ENCODE results near the gene IRF8. TPM values are rescaled to one million over a fixed set of nuclear protein-coding genes. Genes with fewer than 3 reads are reported as not detected.

The IRF8 gene
- total RNA-seq, 1 experiment from 2014 or later = 0.28 TPM

DNA sequence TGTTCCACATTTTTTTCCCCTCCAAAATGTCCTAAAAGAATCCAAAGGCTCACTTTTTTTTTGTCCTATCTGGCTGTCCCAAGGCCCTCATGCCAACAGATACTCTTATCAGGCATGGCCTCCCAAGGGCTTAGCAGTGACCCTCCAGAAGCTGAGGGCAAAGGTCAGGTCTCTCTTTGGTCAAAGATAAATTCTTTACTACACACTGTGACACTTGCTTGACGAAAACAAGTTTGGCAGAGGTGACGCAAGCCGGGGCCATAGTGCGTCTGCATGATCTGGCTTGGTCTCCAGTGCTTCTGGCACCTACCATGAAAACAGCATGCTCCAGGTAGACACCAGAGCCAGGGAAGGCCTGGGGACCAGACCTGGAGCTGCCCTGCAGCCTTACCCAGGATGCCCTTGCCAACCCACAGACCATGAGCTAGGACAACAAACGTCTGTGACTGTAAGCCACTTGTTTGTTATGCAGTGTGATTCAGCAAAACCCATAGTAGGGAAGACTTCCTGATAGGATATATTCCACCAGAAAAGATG, 48.5 kb upstream of the IRF8 start:
- Histone ChIP-seq H2AK5ac (ENCODE audit: insufficient read length, low read length) (no peak overlapping the region), H2BK12ac (ENCODE audit: insufficient read length, low read depth, low read length) (no peak overlapping the region), H3K4me2 (ENCODE audit: insufficient read depth, insufficient read length, low read length) (no peak overlapping the region), H3K56ac (ENCODE audit: insufficient read length, low read depth, low read length) (no peak overlapping the region), H2BK120ac (ENCODE audit: low read depth, low read length, poor library complexity, severe bottlenecking) (no peak overlapping the region), H3K79me2 (ENCODE audit: insufficient read depth, low read length) (no peaks in the 10 kb centered on the region), H3K4me1 (ENCODE audit: insufficient read depth, low read length) (no peaks in the 10 kb centered on the region), H3K4ac (ENCODE audit: low read depth, low read length) (no peak overlapping the region), H3K23ac (ENCODE audit: insufficient read length, low read depth, low read length) (no peak overlapping the region), H2AFZ (ENCODE audit: low read length) (no peak overlapping the region), H4K20me1 (ENCODE audit: control insufficient read depth, insufficient read depth, insufficient read length) (no peaks in the 10 kb centered on the region), H3K23me2 (ENCODE audit: insufficient read length, low read depth, low read length, poor library complexity, severe bottlenecking) (no peaks in the 10 kb centered on the region), H4K5ac (ENCODE audit: insufficient read length, low read depth, low read length) (no peak overlapping the region), H2BK15ac (ENCODE audit: low read depth, low read length) (no peak overlapping the region), H2BK5ac (ENCODE audit: insufficient read length, low read length) (no peak overlapping the region), H3K9ac (ENCODE audit: extremely low read depth, insufficient read length, low read length) (no peak overlapping the region), H3K79me1 (ENCODE audit: insufficient read depth, low read depth, low read length, poor library complexity, severe bottlenecking) (no peaks in the 10 kb centered on the region), H3K9me3 (ENCODE audit: control insufficient read depth, low read depth, low read length) (no peaks in the 10 kb centered on the region), H3T11ph (ENCODE audit: low read length) (no peak overlapping the region), H3K27me3 (ENCODE audit: insufficient read depth, low read length) (no peaks in the 10 kb centered on the region), H2BK20ac (ENCODE audit: low read depth, low read length, poor library complexity, severe bottlenecking) (no peak overlapping the region), H3K18ac (ENCODE audit: insufficient read length, low read depth, low read length) (peak overlapping the region; percentile 17), H3K27ac (ENCODE audit: insufficient read length, low read depth, low read length) (no peak overlapping the region), H4K91ac (ENCODE audit: insufficient read length, low read depth, low read length) (no peak overlapping the region), H4K8ac (replicated peaks; ENCODE audit: insufficient read length, low read depth, low read length) (no peak overlapping the region), H3K14ac (ENCODE audit: insufficient read depth, low read length) (no peak overlapping the region)
- TF ChIP-seq, protein P1, sequence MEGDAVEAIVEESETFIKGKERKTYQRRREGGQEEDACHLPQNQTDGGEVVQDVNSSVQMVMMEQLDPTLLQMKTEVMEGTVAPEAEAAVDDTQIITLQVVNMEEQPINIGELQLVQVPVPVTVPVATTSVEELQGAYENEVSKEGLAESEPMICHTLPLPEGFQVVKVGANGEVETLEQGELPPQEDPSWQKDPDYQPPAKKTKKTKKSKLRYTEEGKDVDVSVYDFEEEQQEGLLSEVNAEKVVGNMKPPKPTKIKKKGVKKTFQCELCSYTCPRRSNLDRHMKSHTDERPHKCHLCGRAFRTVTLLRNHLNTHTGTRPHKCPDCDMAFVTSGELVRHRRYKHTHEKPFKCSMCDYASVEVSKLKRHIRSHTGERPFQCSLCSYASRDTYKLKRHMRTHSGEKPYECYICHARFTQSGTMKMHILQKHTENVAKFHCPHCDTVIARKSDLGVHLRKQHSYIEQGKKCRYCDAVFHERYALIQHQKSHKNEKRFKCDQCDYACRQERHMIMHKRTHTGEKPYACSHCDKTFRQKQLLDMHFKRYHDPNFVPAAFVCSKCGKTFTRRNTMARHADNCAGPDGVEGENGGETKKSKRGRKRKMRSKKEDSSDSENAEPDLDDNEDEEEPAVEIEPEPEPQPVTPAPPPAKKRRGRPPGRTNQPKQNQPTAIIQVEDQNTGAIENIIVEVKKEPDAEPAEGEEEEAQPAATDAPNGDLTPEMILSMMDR (conservative IDR thresholded peaks at IDR 0.05) = no peak
- Mint-ChIP-seq H3K9me3 (no peaks in the 10 kb centered on the region), H3K27ac (peak overlapping the region in 1 of 3 experiments; percentile 5; a peak in 1 of 7 replicates), H3K36me3 (ENCODE audit: insufficient read depth in 1 of 3, low read depth in 3 of 3) (no peaks in the 10 kb centered on the region; a peak in 1 of 7 replicates), H3K27me3 (ENCODE audit: low read depth) (peaks cover 10% of the 10 kb centered on the region), H3K4me3 (no peak overlapping the region), H3K4me1 (peaks cover 8% of the 10 kb centered on the region in 2 experiments; a peak in 3 of 4 replicates)
- no CpG with 5 or more reads among the region's 5 CpGs for WGBS (ENCODE audit: extremely low coverage, insufficient read length, low lambda C conversion rate)
- no peak for DNase-seq

Measured in H9 (cell line).